IPS-NIHi7 (cell line): Measurements from ENCODE around the gene USP8.
"Not testable (repeated sequence)": the region's sequence is repeated elsewhere in the genome, so short reads cannot be mapped to it uniquely, and the experiment has no call there.

Experiments used
- DNase-seq: peaks from one replicate; pipeline ENCODE4 v3.0.0; 2012; ENCODE audit warnings: mixed read lengths; ENCODE audit errors: extremely low spot score

The USP8 gene

DNA sequence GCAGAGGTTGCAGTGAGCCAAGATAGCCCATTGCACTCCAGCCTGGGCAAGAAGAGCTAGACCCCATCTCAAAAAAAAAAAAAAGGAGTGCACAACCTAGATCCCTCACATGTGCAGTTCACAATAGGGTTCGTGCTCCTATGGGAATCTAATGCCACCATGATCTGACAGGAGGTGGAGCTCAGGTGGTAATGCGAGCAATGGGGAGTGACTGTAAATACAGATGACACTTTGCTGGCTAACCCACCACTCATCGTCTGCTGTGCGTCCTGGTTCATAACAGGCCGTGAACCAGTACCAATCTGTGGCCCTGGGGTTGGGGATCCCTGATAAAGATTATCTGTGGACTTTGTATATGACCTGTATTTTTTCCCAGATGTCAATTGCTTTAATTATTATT is 16.7 kb downstream of the USP8 start:
- no peak for DNase-seq

DNA sequence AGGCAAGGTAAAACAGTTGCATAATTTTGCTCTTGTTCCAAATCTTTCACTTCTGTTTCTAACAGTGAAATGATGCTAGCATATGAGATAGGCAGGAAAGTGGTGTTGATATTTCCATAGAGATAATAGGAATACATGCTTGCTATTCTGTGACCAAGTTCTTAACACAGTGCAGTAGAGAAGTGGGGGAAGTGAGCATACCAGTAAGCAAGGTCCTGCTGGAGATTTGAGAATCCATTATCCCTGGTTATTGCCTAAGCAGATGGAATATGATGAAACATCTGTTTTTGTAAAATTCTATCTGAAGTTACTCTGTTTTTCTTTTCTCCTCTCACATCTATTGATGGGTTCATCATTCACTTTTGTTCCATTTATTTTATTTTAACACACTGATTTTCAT is 28.7 kb downstream of the USP8 start:
- DNase-seq: no peak

DNA sequence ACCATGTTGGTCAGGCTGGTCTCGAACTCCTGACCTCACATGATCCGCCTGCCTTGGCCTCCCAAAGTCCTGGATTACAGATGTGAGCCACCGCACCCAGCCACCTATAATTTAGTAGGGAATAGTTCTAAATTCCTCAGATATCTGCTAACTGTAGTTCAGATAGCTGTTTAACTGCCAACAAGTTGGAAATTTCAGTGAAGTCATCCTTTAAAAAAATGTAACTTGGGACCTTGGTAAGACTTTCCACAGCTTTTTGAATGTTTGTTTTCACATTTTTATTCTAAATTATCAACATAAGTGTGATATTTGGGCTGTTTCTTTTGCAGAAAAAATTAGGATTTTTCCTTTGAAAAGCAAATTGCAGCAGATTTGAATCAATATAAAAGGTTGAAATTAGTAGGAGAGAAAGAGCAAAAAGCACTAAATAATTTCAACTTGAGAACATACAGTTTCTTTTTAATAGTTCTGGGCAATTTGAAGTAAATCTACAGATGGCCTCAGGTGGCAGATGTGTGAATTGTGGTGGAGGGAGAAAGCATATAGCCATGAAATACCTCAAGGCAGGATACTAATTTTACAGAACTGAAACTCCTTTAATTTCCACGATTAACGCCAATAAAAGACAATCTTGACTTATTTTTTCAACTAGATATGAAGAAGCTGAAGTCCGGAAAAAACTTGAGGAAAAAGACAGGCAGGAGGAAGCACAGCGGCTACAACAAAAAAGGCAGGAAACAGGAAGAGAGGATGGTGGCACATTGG is 34.3 kb downstream of the USP8 start:
- DNase-seq: no peak

DNA sequence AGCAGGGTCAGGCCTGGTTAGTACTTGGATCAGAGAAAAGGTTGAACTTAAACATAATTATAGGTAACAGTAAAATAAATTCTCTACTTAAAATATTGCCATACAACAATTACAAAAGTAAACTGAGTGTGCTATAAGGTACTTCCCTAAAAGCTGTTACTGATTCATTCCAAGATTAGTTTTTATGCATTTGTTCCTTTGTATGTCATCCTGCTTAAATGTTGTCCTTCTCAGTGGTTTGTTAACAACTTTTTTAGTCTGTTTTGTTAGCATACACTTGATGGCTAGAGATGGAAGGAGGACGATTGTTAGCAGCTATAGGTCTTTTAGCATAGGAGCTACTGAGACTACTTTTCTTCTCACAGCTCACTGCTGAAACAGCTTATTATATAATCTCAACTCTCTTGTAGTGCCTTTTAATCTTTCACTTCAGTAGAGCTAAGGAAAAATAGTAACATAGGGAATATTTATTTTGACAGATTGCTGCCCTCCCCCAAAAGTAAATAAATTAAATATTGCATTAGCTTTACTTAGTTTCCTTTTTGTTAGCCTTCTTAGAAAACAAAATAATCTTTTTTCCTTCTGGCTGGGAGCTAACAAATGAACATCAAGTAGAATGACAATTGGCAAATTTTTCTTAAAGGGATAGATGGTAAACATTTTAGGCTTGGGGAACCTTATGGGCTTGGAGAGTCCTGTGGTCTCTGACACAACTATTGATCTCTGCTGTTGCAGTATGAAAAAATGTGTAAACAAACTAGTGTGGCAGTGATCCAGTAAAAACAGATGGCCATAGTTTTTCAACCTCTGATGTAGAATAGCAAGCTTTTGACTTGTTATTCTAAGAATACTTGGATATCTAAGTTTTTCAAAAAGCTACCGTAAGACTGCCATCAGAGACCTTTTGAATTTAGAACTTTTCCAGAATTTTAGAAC is 39.5 kb downstream of the USP8 start:
- no peak for DNase-seq

DNA sequence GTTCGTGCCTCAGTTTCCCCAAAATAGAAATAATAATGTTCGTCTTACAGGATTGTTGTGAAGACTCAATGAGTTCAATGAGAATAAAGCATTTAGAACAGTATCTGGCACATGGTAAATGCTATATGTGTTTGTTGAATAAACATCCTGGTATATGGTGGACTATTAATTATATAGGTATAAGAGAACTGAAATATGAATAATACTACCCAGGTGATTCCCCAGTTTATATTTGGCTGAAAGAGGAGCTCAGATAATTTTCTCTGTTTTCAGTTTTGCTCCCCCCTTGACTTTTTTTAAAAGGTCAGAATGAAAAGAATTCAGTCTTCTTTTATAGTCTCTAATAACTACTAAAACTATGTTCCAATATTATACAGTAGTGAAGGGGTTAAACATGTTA is 46.9 kb downstream of the USP8 start:
- no peak for DNase-seq

DNA sequence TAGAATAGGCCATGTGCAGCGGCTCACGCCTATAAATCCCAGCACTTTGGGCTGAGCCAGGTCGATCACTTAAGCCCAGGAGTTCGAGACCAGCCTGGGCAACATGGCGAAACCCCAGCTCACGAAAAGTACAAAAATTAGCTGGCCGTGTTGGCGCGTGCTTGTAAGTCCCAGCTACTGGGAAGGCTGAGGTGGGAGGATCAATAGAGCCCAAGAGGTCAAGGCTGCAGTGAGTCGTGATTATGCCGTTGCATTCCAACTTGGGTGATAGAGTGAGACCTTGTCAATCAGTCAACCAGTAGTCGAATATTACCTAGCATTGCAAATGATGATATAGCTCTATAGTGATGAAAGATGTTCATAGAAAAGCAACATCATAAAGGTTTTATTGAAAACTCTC is 51.9 kb downstream of the USP8 start:
- DNase-seq: no peak

DNA sequence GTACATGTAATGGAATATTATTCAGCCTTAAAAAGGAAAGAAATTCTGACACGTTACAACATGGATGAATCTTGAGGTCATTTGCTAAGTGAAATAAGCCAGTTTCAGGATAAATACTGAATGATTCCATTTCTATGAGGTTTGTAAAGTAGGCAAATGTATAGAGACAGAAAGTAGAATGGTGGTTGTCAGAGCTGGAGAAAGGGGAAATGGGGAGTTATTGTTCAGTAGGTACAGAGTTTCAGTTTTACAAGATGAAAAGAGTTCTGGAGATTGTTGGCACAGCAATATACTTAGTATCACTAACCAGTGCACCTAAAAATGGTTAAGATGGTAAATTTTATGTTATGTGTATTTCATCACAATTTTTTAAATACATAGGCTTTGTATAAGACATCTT is 60.6 kb downstream of the USP8 start:
- DNase-seq: no peak

DNA sequence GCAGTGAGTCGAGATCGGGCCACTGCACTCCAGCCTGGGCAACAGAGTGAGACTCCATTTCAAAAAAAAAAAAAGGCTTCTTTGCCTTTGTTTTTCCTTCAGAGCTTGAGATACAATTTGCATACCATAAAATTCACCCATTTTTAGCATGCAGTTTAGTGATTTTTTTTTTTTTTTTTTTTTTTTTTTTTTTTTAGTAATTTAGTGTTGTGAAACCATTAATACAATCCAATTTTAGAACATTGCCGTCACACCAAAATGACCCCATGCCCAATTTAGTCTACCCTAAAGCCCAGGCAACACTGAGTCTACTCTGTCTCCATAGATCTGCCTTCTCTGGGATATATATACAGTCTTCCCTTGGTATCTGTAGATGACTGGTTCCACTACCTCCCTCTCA is 61.2 kb downstream of the USP8 start:
- DNase-seq: no peak

DNA sequence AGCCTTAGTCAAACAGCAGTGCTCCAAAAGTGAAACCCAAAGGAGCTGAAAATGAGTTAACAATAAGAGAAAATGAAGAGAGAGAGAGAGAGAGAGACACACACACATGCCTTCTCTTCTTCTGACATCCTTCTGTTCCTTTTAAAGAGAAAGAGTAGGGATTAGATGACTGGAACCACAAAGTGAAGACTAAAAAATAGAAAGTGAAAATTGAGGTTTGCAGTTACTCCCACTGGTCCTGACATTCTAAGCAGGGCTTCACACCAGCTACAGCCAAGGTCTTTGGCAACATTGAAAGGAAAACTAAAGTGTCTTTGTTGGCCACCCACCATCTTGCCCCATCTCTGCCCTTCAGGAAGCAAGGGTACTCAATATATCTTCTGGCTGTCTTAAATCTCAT is 63.1 kb downstream of the USP8 start:
- DNase-seq: no peak

DNA sequence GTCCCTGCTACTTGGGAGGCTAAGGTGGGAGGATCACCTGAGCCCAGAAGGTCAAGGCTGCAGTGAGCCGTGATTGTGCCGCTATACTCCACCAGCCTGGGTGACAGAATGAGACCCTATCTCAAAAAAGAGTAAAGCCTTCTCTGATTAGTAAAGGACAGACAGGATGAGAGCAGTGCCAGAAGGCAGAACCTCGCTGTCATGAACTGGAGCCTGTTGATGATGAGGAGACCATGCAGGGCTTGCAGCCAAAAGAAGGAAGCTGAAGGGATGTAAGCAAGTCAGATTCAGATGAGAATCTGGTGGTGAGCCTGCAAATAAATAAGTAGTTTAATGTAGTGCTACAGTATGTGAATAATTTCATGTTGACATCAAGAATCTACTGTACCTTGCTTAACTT is 69.4 kb downstream of the USP8 start:
- DNase-seq: no peak

DNA sequence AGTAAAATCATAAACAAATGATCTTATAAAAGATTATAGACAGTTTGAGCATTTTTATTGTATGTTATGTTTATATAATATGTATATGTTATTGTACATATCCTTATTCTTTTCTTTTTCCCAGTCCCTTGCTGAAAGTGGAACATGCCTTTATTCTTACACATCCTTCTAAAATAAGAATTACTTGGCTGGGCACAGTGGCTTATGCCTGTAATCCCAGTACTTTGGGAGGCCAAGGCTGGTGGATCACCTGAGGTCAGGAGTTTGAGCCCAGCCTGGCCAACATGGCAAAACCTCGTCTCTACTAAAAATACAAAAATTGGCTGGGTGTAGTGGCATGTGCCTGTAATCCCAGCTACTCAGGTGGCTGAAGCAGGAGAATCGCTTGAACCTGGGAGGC is 70.3 kb downstream of the USP8 start:
- DNase-seq: not testable (repeated sequence)

DNA sequence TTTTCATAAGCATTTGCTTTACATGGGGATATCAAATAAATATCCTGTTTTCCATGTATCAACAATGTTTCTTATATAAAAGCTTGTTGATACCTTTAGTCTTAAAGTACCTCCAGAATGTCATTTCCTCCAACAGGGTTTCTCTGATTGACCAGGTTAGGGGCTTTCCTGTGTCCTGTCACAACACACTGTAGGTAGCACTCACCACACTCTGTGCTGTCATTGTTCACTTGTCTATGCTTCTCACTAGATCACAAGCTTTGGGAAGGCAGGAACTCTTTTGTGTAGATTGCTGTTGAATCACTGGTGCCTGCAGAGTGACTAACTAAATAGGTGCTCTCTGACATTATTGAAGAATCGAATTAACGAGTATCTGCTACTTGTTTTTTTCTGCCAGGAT is 72.5 kb downstream of the USP8 start:
- DNase-seq: no peak

DNA sequence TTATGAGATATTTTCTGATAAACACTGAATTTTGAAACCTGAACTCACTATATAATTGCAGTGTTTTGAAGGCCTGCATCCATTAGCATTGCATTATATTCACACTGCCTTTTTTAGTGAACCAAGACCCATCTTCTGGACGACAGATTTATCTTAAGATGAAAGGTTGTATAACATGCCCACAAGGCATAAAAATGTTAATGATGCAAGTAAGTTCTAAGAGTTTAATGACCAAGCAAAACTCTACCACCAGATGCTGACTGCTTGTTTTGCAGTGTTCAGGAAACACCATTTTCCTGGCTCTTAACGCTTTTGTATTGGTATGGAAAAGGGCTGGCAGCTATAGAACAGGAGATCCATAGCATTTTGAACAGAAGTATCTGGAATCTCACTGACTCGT is 76.1 kb downstream of the USP8 start:
- DNase-seq: no peak

DNA sequence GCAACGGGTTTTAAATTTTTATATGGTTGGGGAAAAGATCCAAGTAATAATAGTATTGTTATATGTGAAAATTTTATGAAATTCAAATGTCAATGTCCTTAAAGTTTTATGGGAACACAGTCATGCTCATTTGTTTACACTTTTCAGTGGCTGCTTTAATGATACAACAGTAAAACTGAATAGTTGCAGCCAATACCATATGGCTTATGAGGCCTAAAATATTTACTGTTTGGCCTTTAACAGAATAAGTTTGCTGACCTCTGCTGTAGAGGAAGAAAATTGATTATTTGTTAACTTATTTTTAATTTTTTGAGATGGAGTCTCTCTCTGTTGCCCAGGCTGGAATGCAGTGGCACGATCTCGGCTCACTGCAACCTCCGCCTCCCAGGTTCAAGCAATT is 77.6 kb downstream of the USP8 start:
- DNase-seq: no peak

DNA sequence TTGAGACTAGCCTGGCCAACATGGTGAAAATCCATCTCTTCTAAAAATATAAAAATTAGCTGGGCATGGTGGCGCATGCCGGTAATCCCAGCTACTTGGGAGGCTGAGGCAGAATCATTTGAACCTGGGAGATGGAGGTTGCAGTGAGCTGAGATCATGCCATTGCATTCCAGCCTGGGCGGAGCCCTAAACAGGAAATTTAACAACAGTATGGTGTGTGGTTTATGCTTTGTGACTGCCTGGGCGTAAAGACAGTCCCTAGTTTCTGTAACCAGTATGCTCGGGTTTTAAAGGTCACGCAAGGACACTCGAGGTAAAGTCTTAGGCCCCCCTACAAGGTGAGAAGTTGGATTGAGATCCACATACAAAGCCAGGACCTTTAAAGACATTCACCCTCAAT is 78.9 kb downstream of the USP8 start:
- no peak for DNase-seq

DNA sequence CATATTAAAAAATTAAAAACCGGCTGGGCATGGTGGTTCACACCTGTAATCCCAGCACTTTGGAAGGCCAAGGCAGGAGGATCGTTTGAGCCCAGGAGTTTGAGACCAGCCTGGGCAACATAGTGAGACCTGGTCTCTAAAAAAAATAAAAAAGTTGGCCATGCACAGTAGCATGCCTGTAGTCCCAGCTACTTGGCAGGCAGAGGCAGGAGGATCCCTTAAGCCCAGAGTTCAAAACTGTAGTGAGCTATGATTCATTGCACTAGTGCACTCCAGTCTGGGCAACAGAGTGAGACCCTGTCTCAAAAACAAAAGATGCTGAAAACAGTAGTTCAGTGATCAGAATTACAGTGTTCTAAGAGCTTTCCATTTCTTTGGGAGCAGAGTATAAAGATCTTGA is 81.5 kb downstream of the USP8 start:
- DNase-seq: not testable (repeated sequence)

DNA sequence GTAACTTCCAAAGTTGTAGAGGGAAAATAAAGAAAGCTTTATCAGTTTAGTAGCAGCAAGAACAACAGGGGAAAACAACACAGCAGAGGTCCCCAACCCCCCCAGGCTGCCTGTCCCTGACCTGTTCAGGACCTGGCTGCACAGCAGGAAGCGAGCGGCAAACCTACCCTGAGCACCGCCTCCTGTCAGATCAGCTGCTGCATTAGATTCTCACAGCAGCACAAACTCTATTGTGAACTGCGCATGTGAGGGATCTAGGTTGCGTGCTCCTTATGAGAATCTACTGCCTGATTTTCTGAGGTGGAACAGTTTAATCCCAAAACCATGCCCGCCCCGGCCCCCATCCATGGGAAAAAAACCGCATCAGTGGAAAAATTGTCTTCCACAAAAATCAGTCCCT is 81.9 kb downstream of the USP8 start:
- peak; percentile 47 for DNase-seq

DNA sequence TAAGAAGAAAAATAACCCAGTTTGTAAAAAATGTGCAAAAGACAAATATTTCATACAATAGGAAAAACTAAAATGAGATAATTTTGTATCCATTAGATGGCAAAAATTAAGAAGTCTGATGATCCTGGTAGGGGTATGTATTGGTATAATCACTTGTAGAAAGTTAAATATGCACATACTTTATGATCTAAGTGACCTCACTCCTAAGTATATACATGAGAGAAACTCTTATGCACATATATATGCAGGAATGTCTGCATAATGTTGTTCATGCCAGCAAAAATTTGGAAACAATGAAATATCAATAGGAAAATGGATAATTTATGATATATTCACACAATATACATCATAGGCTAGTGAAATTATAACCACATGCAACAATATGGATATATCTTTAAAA is 88.8 kb downstream of the USP8 start:
- DNase-seq: no peak

DNA sequence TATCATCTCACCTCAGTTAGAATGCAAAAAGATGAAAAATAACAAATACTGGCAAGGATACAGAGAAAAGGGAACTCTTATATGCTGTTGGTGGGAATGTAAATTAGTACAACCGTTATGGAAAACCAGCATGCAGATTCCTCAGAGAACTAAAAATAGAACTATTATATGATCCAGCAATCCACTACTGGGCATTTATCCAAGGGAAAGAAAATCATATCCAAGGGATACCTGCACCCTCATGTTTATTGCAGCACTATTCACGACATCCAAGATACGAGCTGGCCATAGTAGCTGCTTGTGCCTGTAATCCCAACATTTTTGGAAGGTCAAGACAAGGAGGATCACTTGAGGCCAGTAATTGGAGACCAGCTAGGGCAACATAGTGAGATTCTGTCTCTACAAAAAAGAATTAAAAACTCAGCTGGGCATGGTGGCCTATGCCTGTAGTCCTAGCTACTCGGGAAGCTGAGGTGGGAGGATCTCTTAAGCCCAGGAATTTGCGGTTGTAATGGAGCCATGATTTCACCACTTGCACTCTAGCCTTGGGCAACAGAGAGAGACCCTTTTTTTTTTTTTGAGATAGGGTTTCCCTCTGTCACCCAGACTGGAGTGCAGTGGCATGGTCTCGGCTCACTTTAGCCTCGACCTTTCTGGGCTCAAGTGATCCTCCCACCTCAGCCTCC is 95.7 kb downstream of the USP8 start:
- no peak for DNase-seq

DNA sequence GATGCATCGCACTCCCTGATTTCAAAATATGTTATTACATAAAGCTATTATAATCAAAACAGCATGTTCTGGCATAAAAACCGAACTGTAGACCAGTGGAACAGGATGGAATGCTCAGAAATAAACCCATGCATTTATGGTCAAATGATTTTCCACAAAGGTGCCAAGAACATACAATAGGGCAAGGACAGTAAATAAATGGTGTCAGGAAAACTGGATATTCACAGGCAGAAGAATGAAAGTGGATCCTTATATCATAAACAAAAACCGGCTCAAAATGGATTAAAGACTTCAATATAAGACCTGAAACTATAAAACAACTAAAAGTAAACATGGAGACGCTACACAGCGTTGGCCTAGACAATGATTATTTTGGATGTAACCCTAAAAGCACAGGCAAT is 99.6 kb downstream of the USP8 start:
- no peak for DNase-seq

DNA sequence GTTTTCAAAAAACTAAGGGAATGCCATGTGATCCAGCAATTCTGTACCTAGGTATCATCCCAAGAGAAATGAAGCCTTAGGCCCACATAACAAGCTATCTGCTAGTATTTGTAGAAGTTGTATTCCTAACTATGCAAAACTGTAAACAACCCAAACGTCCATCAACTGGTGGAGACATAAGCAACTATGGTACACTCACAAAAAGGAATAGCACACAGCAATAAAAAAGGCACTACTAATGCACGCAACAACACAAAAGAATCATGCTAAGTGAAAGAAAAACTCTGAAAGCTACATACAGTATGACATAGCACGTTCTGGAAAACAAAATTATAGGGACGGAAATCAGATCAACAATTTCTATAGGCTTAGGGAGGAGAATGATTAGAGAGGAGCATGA is 107.0 kb downstream of the USP8 start:
- no peak for DNase-seq

DNA sequence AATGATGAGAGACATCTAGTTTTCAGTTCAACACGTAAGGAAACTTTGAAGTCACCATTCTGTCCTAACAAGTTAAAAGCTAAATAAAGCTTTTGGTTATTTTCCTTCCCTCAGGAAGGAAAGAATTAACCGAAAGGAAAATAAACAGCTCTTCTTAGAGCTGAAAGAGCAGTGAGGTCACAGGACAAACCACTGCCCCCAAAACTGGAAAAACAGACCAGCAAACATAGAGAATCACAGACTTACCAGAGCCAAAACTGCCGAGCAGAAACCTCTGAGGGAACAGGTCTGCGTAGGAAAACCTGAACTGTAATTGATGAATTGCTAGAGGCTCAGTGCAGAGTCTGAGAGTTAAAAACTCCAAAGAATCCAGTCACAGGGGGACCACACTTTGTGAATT is 107.6 kb downstream of the USP8 start:
- no peak for DNase-seq

DNA sequence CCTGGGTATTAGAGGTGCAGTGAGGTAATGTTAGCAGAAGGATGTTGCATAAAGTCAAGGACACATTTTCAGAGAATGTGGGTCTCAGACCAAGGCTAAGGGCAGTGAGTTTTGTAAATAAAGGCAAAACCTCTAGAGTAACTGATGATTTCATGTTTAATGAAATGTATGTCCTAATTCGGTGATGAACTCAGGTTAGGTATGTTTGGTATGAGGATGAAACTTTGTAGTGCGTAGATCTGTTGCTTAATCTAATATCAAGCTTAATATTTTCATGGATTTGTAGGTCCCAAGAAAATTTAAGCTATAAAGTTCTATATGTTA is 118.6 kb downstream of the USP8 start:
- no peak for DNase-seq
